Fibroblast of upper back skin (primary cell): Measurements from ENCODE around the gene DLG5.

Experiments used
- DNase-seq: peaks from one replicate; pipeline ENCODE4 v3.0.0-alpha.2; 2013

Gene DLG5

DNA sequence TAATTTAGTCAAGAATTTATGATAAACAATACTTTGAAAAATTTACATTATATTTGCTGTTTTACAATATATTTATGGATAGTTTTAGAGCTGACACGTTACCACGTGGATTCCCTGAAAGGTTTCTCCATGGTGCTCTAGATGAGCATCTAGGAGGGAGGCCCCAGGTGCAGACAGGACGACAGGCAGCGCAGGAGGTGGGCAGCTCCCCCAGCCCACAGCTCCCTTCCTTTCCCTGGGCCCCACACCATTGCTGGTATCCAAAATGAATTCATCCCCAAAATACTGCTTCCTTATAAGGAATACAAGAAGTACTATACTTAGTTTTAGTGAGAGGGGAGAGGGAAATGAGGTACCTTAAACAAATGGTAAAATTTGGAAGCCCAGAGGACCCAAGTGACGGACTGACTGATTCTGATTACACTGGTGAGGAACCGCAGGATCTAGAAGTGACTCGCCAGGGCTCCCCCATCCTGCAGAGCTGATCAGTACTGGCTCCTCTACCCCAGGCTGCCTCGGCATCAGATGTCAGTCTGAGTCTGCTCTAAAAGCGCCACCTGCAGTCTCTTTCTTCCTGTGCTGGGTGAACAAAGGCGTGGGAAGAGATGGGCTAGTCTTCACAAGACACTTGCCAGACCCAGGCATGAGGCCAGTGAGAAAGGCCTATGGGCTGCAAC, 89.2 kb downstream of the DLG5 start:
- DNase-seq, result peak; percentile 54

DNA sequence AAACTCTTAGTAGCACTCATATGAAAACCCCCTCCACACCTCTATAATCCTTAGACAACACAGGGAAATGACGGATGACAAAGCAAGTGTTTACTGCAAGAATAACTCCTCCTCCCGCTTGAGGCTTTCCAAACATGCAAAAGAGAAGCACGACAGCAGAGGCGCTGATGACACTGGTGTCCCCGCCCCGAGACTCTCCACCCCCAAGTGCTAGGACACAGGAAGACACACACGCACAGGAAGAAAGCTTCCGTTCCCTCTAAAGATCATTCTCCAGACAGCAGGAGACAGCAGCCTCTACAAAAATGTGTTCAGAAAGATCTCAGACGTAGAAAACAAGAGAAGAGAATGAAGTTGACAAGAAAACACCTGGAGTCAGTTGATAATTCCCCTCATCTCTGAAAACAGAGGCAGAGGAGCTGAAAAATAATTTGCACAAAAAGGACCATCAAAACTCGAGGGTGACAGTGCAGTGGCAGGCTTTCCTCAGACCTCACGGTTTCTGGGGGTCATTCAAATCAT, 90.2 kb downstream of the DLG5 start:
- peak; percentile 19 for DNase-seq

GRCh38 chr10:77835669-77836086, 90.9 kb downstream of the DLG5 start:
- DNase-seq, result no peak

GRCh38 chr10:77834943-77835668, 91.4 kb downstream of the DLG5 start:
- DNase-seq, result no peak

DNA sequence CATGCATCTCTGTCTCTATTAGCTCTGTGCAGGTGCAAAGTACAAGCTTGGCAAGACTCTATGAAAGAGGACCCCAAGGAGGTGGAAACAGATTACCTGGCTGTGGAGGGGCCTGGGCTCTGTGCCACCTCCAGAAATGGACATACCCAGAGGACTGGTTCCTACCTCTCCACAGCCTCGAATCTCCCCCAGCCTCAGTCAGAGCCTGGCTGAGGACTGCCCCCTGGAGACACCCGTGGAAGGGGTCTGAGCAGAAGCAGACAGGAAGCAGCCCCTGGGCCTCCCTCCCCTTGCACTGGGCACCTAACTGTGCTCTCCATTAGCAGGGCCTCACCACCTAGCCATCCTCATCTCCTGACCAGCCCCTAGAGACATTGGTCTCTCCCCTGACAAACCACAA, 92.0 kb downstream of the DLG5 start:
- no peak for DNase-seq

DNA sequence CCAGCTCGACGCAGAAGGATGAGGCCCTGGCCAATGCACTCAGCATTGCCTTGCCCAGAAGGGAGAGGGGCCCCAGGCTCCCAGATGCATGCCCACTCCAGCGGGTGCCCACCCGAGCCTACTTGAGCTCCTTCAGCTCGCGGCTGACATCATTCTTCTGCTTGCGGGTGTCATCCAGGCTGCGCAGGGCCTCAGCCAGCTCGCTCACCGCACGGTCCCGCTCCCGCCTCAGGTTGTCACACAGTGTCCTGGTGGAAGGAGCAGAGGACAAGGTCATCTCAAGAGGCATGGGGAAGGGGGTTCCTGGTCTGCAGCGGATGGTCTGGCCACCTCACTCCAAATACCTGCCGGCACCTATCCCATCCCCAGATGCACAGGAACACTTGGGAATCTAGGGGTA, 92.8 kb downstream of the DLG5 start:
- DNase-seq, result no peak

- DNase-seq, result no peak
Observed at GRCh38 chr10:77833225-77833624, 93.3 kb downstream of the DLG5 start.

DNA sequence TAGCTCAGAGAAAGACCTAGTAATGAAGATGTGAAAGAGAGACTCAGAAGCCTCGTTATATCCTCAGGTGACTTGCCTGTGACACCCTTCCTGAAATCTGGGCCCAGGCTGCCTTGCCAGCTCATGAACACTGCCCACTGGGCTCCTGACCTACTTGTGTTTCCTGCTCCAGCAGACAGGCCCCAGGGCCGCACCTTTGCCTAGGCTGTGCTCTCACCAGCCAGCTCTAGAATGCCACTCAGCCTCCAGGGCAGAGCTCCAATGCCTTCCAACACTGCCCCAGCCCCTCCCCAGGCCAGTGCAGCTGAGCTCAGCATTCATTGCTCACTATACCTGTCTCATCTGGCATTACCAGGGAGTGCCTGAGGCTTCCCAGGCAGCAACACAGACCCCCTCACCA, 94.3 kb downstream of the DLG5 start:
- DNase-seq, result no peak

GRCh38 chr10:77829356-77829755, 97.2 kb downstream of the DLG5 start:
- no peak for DNase-seq

- DNase-seq, result no peak
Observed at GRCh38 chr10:77828377-77828776, 98.2 kb downstream of the DLG5 start.

- DNase-seq, result no peak
Observed at GRCh38 chr10:77827366-77827765, 99.2 kb downstream of the DLG5 start.

GRCh38 chr10:77825965-77826364, 100.6 kb downstream of the DLG5 start:
- DNase-seq, result no peak

DNA sequence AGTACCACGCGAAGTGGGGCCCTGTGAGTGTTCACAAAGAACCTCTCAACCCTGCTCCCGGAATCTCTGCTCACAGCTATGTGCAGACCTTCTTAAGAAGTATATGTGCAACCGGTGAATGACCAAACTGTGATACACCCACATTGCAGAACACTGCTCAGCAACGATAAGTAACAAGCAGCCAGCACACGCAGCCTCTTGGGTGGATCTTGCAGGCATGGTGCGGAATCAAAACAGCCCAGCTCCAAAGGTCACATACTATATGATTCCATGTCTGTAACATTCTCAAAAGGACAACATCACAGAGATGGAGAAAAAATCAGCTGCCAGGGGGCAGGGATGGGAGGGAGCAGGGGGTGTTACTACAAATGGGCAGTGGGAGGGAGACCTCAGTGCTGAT, 101.6 kb downstream of the DLG5 start:
- no peak for DNase-seq

DNA sequence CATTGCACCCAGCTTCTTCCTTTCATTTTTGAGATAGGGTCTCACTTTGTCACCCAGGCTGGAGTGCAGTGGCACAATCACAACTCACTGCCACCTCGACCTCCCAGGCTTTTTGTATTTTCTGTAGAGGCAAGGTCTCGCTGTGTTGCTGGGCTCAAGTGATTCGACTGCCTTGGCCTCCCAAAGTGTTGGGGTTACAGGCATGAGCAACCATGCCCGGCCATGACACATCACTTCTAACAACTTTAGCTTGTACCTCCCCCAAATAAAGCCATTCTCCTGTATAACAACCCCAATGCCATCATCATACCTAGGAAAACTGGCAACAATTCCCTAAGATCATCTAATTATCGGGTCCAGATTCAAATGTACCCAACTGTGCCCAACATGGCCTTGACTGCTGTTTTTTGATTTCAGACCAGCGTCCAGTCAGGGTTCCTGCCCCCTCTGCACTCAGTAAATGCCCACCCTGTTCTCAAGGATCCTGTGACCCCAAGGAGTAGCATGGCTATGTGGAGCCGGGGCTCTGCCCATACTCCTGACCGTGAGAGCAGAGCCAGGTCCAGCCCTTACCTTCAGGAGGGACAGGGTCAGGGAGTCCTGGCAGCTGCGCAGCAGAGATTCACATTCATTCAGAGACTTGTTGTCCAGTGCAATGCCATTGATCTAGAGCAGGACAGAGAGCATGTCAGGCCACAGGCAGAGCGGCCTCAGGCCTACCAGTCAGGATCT, 102.6 kb downstream of the DLG5 start:
- no peak for DNase-seq

DNA sequence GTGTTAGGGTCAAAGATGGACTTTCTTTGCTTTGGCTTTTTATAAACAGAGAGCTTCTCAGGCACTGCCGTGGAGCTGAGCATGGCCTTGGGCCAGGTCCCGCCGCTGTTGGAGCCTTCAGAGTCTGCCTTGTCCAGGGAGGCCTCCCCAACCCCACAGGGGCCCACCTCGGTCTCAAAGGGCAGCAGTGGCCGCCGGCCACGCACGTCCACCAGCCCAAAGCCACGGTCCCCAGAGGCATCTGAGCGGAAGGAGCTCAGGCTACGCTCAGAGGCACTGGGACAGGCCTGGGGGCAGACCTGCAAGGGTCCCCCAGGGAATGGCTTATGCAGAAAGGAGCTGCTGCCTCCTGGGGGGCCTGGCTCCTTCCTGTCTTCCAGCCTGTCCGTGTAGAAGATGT, 105.0 kb downstream of the DLG5 start:
- no peak for DNase-seq

GRCh38 chr10:77821036-77821435, 105.5 kb downstream of the DLG5 start:
- no peak for DNase-seq

GRCh38 chr10:77820349-77820748, 106.2 kb downstream of the DLG5 start:
- peak; percentile 9 for DNase-seq

GRCh38 chr10:77819210-77820112, 107.1 kb downstream of the DLG5 start:
- no peak for DNase-seq

DNA sequence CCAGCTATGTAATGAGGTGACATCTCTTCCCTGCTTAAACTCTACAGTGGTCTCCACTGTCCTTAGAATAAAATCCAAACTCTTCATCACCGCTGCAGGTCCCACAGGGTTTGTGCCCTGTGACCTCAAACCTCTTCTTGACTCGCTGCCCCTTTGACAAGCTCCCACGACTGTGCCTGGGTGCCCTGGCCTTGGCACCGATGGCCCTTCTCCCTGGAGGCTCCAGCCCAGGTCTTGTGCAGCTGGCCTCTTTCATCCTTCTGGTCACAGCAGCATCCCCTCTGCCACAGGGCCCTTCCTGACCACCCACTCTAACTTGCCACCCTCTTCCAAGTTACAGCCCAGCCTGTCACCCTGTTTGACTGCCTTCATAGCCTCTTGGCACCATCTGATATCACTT, 108.2 kb downstream of the DLG5 start:
- DNase-seq, result no peak

DNA sequence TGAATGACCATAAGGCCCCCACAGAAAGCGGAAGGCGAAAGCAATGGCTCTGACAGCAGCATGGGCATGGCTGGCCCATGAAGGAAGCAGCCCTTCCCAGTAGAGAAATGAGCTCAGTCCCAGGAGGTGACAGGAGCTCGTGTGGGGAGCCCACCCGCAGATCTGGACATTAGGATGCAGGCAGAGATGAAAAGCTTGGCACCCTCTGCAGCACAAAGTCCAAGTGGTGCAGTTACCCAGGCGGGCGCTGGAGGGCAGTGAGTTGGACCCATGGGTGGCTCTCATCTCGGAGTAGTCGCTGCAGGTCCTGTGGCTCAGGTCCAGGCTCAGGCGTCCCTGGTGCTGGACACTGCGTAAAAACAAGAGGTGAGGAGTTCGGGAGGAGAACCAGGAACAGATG, 109.0 kb downstream of the DLG5 start:
- no peak for DNase-seq

GRCh38 chr10:77816311-77816710, 110.2 kb downstream of the DLG5 start:
- DNase-seq, result no peak

DNA sequence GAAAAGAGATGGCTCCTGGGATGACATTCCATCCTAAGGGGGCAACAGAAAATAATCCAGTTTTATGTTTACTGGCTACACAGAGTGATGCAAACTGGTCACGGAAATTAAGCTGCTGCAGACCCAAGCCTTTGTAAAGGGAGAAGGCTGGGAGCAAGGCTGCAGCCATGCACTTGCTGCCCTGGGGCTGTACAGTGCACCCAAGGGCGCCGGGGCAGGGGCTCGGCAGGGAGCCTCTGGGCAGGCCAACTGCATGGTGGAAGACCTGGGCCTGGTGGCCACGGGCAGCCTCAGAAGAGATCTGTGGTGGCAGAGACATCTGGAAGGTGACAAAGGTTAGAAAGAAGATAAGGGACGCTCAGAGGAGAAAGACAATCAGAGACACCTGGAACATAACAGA, 113.8 kb downstream of the DLG5 start:
- DNase-seq, result no peak
